Activated CD4-positive, alpha-beta T cell treated with anti-CD3 and anti-CD28 coated beads, Interleukin-2, amount 50 U/mL, for 4 hours (primary cell): Measurements from ENCODE around the gene GCNT1.
"Not testable (repeated sequence)": the region's sequence is repeated elsewhere in the genome, so short reads cannot be mapped to it uniquely, and the experiment has no call there.

Experiments used
- DNase-seq, 2 experiments: peaks; one replicate each; pipeline ENCODE4 v3.0.0-alpha.2; 2020

The GCNT1 gene

GRCh38 chr9:76458903-76459693 lies at the start of gene GCNT1:
Gene GCNT1 (plus strand): TSS chr9:76459182. CDS start chr9:76502382, 43,200 bp downstream.
- DNase-seq, result peak; percentile 81 to 83

GRCh38 chr9:76412638-76413037 lies 46.3 kb upstream of the GCNT1 start:
- DNase-seq, result no peak

- DNase-seq, result no peak
Measured at GRCh38 chr9:76413658-76414057, 45.3 kb upstream of the GCNT1 start.

- no peak for DNase-seq
Measured at GRCh38 chr9:76414661-76415060, 44.3 kb upstream of the GCNT1 start.

- DNase-seq, result no peak
Measured at GRCh38 chr9:76415154-76415553, 43.8 kb upstream of the GCNT1 start.

GRCh38 chr9:76415731-76416130 lies 43.3 kb upstream of the GCNT1 start:
- DNase-seq, result no peak

- DNase-seq, result no peak
Measured at GRCh38 chr9:76417394-76417793, 41.6 kb upstream of the GCNT1 start.

- DNase-seq, result no peak
Measured at GRCh38 chr9:76419782-76420380, 39.1 kb upstream of the GCNT1 start.

- DNase-seq, result no peak
Measured at GRCh38 chr9:76423216-76424177, 35.5 kb upstream of the GCNT1 start.

GRCh38 chr9:76424491-76424890 lies 34.5 kb upstream of the GCNT1 start:
- DNase-seq, result no peak

- DNase-seq, result no peak
Measured at GRCh38 chr9:76425677-76426453, 33.1 kb upstream of the GCNT1 start.

GRCh38 chr9:76426807-76427419 lies 32.1 kb upstream of the GCNT1 start:
- DNase-seq, result no peak

GRCh38 chr9:76431601-76432000 lies 27.4 kb upstream of the GCNT1 start:
- DNase-seq, result no peak

GRCh38 chr9:76433406-76433805 lies 25.6 kb upstream of the GCNT1 start:
- no peak for DNase-seq

GRCh38 chr9:76433836-76434235 lies 25.1 kb upstream of the GCNT1 start:
- DNase-seq, result no peak

GRCh38 chr9:76434897-76435296 lies 24.1 kb upstream of the GCNT1 start:
- DNase-seq, result not testable (repeated sequence)

- DNase-seq, result not testable (repeated sequence)
Measured at GRCh38 chr9:76437017-76437699, 21.8 kb upstream of the GCNT1 start.

GRCh38 chr9:76438841-76439588 lies 20.0 kb upstream of the GCNT1 start:
- no peak for DNase-seq

GRCh38 chr9:76441551-76442322 lies 17.2 kb upstream of the GCNT1 start:
- DNase-seq, result peak in 1 of 2 experiments; percentile 8

GRCh38 chr9:76443887-76444286 lies 15.1 kb upstream of the GCNT1 start:
- no peak for DNase-seq
